Superior temporal gyrus (tissue), 1 donor: ENCODE measurements around the gene SUOX.
A peak's percentile ranks its signal among the peaks of the same experiment; 100 is the strongest.
"Not testable (repeated sequence)": the region's sequence is repeated elsewhere in the genome, so short reads cannot be mapped to it uniquely, and the experiment has no call there.

Experiments
- DNase-seq: peaks from one replicate; pipeline ENCODE4 v3.0.0-alpha.2; 2016; ENCODE audit errors: extremely low spot score

The SUOX gene

DNA sequence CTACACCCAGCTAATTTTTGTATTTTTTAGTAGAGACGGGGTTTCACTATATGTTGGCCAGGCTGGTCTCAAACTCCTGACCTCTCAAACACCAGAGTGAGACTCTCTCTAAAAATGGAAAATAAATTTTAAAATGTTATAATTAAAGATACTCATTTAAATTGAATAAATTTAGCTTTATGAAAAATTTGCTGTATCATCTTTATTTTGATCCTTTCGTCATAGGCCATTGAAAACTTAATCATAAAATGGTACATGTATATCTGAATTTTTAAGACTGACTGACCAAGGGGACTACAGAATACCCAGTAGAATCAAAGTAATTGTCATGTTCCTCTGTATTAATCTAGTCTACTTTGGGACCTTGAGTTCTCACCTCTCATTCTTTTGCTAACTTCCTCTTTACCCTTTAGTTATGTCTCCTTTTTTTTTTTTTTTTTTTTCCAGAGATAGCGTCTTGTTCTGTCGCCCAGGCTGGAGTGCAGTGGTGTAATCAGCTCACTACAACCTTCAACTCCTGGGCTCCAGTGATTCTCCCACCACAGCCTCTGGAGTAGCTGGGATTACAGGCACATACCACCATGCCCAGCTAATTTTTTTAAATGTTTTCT lies 13.7 kb upstream of the SUOX start:
- no peak for DNase-seq

GRCh38 chr12:55984861-55985260 lies 12.2 kb upstream of the SUOX start:
- no peak for DNase-seq

DNA sequence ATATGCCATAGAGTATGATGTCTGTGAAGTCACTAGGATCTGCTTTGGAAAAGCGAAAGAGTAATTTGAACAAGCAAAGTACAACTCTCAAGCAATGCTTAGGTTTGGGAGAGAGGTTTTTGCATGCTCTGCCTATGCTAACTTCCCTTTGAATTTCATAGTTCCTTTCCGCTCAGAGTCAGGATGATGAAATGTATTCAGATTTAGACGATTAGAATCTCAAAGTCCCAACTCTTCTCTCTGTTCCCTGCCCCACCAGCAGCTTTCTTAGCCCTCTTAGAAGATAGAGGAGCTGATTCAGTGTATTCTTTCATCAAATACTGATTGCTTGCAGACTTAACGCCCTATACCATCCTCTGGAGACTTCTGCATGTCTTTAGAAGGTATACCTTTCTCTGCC lies 11.7 kb upstream of the SUOX start:
- no peak for DNase-seq

GRCh38 chr12:55985976-55986375 lies 11.1 kb upstream of the SUOX start:
- DNase-seq: not testable (repeated sequence)

GRCh38 chr12:55991110-55991509 lies 6.0 kb upstream of the SUOX start:
- DNase-seq: no peak

DNA sequence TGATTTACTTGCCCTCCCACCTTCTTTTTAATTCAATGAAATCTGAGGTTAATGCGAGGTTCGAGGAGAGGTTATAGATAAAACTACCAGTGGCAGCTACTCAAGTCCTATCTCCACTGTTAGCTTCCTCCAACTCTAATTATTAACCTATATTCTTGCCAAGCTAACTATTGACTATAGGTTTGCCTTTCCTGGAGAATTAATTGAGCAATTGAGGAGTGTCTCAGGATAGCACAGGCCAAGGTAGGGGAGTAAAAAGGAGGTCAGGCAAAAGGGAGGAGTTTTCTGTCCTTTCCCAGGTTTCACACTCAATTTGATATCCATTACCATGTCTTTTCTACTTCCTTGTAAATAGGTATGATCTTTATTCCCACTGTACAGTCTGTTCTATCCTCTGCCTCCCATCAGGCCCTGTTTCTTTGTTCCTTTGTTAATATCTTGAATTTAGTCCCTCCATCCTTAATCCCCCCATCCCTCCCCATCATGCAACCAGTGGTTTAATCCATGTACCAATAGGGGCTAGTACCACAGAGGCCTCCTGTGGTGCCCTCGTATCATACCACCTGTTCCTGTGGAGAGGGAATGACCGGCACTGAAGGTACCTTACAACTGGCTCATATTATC lies 3.7 kb upstream of the SUOX start:
- DNase-seq: no peak

- no peak for DNase-seq
Observed at GRCh38 chr12:55995366-55995765, 1.7 kb upstream of the SUOX start.

DNA sequence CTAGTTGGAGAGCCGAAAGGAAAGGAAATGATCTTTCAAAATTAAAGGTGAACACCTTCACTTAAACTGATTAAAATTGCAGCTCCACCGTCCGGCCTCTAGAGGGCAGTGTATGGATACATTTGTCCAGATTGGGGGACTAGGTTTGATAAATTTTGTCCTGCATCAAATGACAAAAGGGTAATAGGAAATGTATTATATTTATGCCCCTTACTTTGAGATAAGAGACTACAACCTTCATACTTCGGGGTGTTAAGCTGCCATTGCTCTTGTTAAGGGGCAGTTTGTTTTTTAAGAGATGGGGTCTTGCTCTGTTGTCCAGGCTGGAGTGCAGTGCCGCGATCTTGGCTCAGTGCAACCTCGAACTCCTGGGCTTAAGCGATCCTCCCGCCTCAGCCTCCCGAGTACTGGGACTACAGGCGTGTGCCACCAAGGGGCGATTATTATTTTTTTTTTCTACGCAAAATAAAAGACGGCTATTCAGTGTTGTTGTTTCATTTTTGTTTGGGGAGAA lies 818 bp upstream of the SUOX start:
- DNase-seq: peak; percentile 89

- DNase-seq: no peak
Observed at GRCh38 chr12:55997535-55997859, 421 bp downstream of the SUOX start.

DNA sequence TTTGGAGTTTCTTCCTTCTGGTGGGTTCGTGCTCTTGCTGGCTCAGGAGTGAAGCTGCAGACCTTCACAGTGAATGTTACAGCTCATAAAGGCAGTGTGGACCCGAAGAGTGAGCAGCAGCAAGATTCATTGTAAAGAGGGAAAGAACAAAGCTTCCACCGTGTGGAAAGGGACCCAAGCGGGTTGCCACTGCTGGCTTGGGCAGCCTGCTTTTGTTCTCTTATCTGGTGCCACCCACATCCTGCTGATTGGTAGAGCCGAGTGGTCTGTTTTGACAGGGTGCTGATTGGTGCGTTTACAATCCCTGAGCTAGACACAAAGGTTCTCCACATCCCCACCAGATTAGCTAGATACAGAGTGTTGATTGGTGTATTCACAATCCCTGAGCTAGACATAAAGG lies 2.4 kb downstream of the SUOX start:
- DNase-seq: not testable (repeated sequence)

DNA sequence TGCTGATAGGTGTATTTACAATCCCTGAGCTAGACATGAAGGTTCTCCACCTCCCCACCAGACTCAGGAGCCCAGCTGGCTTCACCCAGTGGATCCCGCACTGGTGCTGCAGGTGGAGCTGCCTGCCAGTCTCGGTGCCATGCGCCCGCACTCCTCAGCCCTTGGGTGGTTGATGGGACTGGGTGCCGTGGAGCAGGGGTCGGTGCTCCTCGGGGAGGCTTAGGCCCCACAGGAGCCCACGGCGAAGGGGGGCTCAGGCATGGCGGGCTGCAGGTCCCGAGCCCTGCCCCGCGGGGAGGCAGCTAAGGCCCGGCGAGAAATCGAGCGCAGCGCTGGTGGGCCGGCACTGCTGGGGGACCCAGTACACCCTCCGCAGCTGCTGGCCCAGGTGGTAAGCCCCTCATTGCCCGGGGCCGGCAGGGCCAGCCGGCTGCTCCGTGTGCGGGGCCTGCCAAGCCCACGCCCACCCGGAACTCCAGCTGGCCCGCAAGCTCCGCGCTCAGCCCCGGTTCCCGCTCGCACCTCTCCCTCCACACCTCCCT lies 3.0 kb downstream of the SUOX start:
- not testable (repeated sequence) for DNase-seq

GRCh38 chr12:56001487-56002100 lies 4.5 kb downstream of the SUOX start:
- DNase-seq: no peak

- DNase-seq: not testable (repeated sequence)
Observed at GRCh38 chr12:56003376-56003775, 6.3 kb downstream of the SUOX start.

- no peak for DNase-seq
Observed at GRCh38 chr12:56004211-56004610, 7.1 kb downstream of the SUOX start.

DNA sequence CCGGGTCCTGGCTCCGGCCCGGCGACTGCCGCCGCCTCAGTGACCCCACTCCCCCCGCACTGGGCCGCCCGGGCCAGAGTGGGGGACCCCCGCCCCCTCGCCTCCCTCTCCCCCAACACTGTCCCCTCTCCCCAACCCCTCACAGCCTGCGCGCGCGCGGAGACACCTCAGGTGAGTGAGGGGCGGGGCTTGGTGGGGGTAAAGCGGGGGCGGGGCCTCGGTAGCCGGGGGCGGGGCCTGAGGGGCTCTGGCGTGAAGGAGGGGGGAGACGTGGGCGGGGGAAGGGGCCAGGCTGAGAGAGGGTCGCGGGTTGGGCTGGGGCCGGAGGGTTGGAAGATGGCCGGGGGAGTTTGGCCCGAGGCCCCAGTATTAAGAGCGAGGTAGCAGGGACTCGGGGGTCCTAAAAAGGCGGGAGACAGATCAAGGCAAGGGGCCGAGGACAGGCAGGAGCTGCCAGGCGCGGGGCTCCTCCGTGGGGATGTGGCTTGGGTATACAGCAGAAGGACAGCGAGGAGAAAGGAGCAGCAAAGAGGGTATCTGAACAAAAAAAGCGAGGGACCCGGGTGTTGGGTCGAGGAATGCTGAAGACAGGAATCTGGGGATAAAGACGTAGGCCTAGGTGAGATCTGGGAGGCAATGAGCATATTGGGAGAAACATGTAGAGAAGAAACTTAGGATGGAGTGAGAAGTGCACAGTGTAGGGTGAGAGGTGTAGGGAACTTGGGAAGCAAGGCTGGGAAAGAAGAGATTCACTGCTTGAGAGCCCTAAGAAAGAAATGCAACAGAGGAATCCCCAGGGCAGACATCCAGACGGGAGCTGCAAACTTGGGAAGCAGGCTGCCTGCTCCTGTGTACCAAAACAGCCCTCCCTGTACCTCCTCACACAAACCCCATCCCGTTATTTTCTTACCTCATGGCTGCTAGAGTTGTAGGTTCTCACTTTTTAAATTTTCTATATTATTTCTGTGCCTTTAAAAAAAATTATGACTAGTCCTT lies 10.8 kb downstream of the SUOX start:
- peak; percentile 34 for DNase-seq

- DNase-seq: no peak
Observed at GRCh38 chr12:56010111-56010570, 13.1 kb downstream of the SUOX start.

GRCh38 chr12:56011509-56012090 lies 14.5 kb downstream of the SUOX start:
- no peak for DNase-seq

DNA sequence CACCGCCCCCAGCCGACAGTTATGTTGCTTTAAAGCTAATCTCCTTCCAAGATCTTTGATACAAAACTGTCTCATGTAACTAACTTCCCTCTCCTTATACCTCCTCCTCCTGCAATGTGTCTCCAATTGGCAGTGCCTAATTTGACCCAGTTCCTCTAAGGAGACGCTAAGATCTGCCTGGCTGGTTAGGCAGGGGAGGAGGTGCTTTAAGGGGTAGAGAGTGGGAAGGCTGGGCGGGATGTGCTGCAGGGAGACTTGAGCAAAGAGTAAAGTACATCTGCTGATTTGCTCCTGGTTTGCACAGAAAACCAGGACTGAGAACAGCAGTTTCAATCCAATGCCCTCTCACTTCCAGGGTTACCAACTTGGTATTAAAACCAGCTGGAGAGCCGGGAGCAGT lies 16.4 kb downstream of the SUOX start:
- peak; percentile 21 for DNase-seq

- DNase-seq: no peak
Observed at GRCh38 chr12:56014205-56014604, 17.1 kb downstream of the SUOX start.

- no peak for DNase-seq
Observed at GRCh38 chr12:56017181-56017580, 20.1 kb downstream of the SUOX start.

GRCh38 chr12:56018356-56018755 lies 21.3 kb downstream of the SUOX start:
- DNase-seq: no peak
